GM21526 (cell line): Measurements from ENCODE around the gene MRPL45.
"Not testable (repeated sequence)": the region's sequence is repeated elsewhere in the genome, so short reads cannot be mapped to it uniquely, and the experiment has no call there.

ENCODE experiments used
- ATAC-seq: cut with Tn5 transposase; IDR thresholded peaks from one replicate; pipeline ENCODE4 v1.9.1; 2021; ENCODE audit warnings: moderate library complexity; ENCODE audit not compliant: unreplicated experiment, low FRiP score

Gene MRPL45

DNA sequence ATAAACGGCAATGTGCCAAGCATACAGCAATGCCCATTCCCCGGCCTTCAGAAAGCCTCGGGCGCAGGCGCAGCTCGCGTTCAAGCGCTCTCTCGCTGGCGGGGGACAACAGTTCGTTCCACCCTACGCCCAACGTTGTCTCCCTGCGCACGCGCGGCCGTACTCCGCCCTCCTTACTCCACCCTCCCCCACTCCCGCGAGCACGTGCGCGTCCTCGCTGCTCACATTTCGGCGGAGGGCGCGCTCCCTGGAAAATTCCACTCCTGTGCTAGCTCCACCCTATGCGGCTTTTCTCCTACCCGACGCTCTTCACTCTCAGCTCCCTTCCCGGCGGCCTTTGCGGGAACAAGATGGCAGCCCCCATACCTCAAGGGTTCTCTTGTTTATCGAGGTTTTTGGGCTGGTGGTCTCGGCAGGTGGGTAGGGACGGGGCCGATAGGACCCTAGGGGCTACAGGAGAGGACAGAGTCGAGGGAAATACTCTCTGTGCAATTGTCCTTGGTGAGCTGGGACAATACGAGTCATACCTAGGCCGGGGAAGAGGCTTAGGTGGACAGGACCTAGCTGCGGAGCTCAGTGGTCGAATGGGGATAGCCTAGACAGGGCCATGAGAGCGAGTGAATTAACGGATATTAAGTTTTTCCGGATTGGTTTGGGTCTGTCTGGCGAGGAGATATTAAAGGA is at the start of gene MRPL45:
Gene MRPL45 (plus strand): TSS at position 335 of the 684 bp plus-strand sequence. CDS start 16 bp downstream, at position 351.
- ATAC-seq, result peak; percentile 80

DNA sequence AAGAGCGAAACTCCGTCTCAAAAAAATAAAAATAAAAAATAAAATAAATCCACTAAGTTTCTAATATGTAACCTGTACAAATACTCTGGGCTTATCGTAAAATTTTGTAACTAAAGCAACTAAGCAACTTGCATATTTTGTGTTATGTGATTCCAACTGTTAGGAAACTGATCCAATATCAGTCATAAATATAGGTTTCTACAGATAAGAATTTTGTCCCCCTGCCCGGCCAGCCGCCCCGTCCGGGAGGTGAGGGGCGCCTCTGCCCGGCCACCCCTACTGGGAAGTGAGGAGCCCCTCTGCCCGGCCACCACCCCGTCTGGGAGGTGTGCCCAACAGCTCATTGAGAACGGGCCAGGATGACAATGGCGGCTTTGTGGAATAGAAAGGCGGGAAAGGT is 43.8 kb upstream of the MRPL45 start:
- not testable (repeated sequence) for ATAC-seq

DNA sequence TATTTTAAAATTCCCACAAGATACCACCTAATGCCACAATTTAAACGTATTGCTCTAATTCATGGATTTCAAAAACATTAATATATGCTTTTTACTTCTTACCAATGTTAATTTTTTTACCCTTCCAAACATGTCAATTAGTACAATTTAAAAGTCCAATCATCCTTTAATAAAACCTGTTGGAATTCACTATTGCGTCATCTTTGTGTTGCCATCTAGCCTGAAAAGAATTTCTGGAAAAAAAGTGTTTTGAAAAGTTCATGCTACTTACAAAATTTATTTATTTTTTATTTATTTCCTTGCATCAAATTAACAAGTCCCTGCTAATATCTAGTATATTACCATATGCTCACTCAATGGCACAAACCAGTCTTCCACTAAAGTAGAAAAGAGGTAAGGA is 42.6 kb upstream of the MRPL45 start:
- not testable (repeated sequence) for ATAC-seq

DNA sequence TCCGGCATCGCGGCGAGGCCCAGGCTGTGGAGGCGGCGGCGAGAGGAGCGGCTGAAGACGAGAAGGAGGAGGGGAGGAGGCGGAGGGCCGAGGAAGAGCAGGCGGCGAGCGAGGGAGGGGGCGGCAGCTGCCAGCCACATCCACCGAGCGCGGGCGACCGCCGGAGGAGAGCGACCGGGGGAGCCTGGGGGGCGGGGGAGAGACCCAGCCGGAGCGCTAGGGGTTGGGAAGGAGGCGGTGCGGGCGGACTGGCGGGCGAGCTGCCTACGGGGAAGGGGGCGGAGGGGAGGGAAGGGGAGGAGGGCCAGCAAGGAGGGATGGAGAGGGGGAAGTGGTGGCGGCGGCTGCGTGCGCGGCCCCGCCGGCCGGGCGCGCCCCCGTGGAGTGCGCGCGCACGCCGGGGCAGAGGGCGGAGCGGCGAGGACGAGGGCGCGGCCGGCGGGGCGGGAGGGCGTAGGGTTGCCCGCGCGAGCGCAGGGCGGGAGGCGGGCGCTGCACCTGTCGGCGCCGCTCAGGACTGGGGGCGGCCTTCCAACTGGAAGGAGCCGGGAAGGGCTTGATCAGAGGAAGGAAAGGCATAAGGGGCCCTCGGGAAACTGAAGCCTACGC is 39.9 kb upstream of the MRPL45 start:
- peak; percentile 72 for ATAC-seq

DNA sequence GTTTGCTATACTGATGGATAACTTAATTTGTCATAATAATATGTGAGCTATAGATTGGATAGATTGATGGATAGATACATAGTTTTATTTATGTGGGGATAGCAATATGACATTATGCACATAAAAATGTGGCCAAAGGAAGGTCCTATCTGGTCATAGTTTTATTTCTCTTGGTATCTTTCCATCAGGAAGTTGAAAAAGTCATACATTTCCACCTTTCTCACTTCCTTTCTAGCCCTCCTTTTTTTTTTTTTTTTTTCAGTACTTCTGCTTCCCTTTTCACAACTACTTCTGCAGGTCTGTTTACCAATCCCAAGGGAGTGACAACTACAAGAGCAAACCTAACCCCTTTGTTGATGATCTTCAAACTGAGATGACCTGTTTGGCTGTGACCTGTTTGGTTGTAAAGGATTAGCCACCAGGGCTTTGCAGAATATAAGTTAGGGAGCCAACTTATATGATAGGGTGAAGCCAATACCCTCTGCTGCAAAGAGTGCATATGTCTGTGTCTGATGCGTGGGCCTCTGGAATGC is 30.9 kb upstream of the MRPL45 start:
- ATAC-seq, result not testable (repeated sequence)

DNA sequence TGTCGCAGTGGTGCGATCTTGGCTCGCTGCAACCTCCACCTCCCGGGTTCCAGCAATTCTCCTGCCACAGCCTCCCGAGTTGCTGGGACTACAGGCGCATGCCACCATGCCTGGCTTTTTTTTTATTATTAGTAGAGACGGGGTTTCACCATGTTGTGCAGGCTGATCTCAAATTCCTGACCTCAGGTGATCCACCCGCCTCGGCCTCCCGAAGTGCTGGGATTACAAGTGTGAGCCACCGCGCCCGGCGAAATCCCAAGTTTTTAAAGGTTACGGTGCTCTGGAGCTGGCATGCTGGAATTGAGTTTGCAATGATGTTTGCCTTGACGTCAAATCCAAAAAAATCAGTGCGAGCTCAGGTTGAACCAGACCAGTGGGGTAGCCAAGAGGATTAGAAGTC is 30.4 kb upstream of the MRPL45 start:
- ATAC-seq, result not testable (repeated sequence)

DNA sequence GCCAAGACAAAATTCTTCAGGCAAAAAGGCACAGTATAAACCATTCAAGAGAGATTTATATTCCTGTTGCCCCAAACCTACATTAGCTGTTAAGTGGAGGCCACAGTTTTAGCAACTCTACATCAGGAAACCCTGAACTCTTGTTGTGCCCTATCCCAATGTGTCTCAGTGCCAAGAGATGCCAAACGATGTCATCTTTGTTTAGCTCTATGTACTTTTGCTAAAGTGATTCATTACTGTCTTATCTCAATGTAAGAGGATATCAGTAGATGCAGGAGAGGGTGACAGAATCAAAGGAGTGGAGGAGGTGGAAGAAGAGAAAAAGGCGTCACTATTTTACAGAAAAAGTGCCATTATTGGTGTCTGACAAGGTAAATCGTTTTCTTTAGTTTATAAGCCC is 28.8 kb upstream of the MRPL45 start:
- not testable (repeated sequence) for ATAC-seq

DNA sequence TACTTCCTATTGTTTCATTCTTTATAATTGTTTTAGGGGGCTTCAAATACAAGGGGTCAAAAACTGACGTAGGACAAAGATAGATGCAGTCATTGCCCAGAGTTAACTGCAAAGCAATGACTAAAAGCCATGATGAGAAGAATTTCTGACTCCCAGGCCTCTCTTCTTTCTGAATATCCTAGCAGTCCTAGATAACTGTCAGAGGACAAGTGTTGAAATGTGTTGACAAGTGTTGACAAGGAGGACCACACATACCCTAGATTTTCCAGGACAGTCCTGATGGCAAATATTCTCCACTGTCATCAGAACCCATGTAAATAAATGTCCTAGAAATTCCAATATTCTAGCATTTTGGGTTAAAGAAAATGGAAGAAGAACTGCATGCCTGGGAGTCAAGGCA is 27.9 kb upstream of the MRPL45 start:
- ATAC-seq, result not testable (repeated sequence)

DNA sequence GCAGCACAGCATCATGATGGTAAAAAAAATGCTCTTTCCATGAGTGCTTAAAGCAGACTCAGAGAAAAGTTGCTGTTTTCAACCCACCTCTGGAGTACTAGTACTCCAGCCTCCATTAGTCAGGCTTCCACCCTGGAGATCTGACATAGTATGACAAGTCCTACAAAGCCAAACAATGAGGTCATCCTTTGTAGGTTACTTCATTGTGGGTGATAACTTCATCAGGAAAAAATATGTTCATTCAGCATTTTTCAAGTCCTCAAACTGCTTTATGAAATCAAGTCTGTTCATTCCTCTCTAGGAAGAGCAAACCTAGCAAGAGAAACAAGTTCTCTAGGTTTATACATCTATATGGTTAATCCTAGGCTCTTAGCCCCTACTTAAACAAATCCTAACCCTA is 27.4 kb upstream of the MRPL45 start:
- not testable (repeated sequence) for ATAC-seq

DNA sequence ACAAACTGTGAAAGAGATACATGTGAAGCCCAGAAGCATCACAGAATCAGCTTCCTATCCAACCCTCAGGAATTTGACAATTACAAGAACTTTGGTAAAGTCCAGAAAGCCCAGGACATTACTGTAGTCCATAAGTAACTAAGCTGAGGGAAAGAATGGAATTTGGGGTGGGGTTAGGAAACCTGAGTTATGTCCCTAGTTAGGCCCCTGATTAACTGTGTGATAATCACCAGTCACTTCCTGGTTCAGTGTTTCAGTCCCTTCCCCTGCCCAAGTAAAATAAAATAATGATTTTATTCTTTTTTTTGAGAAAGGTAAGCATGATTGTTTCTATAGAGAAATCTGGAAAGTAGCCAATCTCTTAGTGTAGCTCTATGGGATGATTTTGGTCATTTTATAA is 11.0 kb upstream of the MRPL45 start:
- not testable (repeated sequence) for ATAC-seq

DNA sequence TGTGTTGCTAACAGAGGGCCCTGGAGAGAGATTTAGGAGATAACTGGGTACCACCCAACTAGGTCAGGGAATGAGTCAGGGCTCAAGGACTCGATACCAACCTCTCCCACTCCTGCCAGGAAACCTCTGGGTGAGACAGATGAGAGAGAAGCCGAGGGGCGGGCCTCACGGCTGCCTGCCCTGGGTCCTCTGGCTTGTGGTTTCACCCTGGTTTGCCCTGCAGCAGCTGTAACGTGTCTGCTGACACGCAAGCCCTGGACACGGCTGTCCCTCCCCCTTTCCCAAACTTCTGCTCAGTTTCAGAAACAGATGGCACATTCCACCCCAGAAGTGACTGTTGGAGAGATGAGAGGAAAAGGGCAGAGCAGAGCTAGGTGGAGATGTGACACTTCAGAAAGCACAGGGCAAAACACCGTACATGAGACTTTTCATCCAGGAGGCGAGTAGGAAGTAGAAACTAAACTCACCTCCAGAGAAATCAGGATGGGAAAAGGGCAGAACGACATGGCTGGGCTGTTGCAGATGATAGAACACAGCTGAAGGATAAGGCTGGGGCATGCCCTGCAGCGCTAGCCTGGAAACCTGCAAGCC is 10.4 kb upstream of the MRPL45 start:
- not testable (repeated sequence) for ATAC-seq

DNA sequence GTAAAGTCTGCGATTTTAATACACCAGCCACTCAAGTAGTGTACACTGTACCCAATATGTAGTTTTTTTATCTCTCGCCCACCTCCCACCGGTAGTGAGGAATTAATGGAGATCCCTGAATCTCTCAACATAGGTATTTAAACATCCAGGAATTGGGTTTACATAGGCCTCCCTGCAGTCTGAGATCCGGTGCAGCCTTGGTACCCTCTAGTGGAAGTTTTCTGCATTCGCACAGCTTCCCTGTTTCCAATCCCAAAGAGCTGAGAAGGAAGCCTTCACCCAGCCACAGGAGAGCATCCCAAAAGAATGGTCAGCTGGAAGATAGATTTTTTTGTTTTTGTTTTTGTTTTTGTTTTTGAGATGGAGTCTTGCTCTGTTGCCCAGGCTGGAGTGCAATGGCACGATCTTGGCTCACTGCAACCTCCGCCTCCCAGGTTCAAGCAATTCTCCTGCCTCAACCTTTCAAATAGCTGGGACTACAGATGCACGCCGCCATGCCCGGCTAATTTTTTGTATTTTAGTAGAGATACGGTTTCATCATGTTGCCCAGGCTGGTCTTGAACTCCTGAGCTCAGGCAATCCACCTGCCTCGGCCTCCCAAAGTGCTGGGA is 8.6 kb upstream of the MRPL45 start:
- ATAC-seq, result not testable (repeated sequence)

DNA sequence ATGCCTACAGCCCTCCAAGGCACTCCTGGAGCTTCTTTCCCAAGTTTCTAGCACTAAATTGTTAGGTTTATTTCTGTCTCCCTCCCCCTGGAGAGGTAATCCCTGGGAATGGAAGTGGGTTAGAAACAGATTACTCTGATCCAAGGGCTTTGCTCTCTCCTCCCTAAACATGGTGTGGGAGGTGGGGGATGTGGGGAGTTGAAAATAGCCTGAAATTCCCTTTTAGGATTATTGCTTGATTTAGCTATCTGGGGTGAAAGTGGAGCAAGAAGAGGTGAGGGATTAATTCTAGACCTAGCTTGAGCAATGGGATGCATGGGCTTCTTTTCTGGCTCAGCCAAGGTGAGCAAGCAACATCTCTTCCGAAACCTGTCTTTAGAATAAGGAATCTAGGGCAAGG is 7.2 kb upstream of the MRPL45 start:
- ATAC-seq, result not testable (repeated sequence)

DNA sequence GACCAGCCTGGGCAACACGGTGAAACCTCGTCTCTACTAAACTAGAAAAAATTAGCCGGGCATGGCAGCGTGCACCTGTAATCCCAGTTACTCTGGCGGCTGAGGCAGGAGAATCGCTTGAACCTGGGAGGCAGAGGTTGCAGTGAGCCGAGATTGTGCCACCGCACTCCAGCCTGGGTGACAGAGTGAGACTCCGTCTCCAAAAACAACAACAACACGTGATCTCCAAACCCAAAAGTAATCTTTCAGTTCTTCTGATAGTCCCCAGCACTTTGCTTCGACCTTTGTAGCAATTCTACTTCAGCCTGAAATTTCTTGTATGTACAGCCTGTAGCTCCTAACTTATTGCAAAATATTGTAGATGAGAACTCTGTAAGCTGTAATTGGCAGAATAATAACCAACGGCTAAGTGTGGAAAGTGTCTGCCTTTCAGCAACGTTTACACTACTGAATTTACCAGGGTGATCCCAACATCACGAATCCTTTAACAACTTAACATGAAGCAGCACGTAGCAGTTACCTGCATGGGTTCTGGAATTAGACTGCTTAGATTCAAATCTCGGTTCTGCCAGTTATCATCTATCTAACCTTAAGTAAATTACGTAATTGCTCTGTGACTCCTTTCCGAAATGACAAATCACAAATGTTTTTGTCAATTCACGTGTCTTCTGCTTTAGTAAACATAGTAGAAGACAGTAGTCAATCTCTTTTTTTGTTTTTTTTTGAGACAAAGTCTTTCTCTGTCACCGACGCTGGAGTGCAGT is 1.2 kb upstream of the MRPL45 start:
- not testable (repeated sequence) for ATAC-seq

DNA sequence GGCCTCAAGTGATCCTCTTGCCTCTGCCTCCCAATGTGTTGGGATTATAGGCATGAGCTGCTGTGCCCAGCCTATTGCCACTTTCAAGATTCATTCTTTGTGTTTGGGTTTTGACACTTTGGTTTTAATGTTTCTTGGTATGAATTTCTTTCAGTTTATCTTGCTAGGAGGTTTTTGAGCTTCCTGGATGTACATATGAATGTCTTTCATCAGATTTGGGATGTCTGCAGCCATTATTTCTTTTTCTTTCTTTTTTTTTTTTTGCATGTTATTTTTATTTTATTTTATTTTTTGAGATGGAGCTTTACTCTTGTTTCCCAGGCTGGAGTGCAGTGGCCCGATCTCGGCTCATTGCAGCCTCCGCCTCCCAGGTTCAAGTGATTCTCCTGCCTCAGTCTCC is 18.5 kb downstream of the MRPL45 start:
- no peak for ATAC-seq

DNA sequence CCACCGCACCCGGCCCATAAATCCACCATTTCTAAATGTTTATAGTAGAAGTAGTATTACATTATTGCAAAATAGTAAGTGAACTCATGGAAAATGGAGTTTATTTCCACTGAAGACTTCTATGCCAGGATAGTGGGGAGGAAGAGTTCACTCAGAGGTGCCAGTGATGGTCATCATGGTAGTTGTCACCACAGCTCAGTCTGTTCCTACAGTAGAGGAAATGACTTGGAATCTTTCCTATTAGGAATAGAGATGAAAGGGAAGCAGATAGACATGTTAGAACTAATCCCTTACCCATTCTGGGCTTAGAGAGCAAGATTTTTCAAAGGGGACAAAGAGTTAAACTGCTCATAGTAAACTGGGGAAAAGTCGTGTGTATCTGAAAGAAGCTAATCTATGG is 20.1 kb downstream of the MRPL45 start:
- ATAC-seq, result no peak

DNA sequence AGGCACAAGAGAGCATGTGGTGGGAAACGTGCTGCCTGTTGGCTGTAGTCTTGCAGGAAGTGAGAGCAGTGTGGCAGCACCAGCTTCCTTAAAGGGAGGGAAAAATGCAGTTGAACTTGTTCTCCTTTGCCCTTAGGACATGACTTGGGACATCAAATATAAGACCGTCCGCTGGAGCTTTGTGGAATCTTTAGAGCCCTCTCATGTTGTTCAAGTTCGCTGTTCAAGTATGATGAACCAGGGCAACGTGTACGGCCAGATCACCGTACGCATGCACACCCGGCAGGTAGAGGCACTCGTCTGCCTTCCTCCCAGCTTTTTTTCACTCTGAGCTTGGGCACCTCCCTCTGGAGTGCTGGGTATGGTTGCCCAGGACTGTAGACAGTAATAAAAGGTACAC is 23.5 kb downstream of the MRPL45 start:
- ATAC-seq, result no peak

DNA sequence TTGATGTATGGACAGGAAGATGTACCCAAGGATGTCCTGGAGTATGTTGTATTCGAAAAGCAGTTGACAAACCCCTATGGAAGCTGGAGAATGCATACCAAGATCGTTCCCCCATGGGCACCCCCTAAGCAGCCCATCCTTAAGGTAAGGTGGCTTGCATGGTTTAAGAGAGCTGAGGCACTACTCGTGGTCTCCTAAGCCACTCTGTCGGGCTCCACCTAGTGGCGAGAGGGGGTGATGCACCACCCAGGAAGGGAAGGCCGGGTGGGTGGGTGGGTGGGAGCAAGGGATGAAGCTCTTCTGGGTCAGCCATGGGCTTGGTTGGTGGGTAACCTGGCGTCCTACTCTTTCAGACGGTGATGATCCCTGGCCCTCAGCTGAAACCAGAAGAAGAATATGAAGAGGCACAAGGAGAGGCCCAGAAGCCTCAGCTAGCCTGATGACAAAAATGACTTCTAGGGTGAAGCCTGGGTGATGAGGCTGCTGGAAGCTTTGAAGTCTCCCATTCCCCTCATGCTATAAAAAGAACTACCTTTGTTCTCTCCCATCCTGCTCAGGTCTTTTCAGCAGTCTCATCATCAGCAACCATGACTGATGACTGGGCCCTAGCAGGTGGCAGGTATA is 25.3 kb downstream of the MRPL45 start:
- no peak for ATAC-seq

DNA sequence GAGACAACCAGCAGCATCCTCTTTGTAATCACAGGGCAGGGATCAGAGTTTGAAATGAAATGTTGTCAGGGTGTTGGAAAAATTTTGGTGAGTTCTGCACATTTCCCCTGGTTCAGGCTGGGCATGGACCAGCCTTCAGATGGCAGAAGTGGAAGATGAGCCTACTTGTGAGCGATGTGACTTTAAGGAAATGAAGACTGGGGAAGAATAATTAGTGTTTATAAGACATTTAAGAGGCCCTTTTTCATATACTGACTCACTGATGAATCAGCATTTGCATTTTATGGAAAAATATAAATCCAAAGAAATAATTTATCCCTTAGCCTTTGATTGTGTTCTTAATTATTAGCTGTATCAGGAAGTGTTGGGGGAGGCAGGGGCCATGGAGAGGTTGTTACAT is 25.9 kb downstream of the MRPL45 start:
- no peak for ATAC-seq

DNA sequence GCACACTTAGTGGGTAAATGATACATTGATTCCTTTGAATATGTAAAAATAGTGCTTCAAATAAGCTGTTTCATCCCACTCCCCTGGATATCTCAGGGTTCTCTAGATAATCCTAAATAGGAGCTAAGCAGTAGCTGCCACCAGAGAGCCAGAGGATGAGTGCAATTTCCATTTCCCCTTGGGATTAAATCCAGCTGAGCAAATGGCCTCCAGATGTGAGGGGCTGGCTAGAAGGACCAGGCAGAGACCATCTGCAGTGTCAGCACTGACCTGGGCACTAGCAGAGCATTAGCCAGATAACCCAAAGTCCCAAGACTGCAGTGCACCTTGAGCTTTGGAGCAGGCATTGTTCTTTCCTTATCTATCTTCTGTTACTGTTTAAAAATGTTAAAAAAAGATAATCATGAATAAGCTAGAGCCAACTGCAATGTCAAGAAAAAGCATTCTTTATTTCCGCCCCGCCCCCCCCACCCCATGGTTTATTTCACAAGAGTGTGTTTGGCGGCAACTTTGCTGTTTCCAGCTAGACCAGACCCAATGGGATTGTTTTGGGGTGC is 27.3 kb downstream of the MRPL45 start:
- ATAC-seq, result no peak
